ENCODE measurements around the gene ULBP2.
"Not testable (repeated sequence)": the region's sequence is repeated elsewhere in the genome, so short reads cannot be mapped to it uniquely, and the experiment has no call there.

Gene ULBP2, protein sequence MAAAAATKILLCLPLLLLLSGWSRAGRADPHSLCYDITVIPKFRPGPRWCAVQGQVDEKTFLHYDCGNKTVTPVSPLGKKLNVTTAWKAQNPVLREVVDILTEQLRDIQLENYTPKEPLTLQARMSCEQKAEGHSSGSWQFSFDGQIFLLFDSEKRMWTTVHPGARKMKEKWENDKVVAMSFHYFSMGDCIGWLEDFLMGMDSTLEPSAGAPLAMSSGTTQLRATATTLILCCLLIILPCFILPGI

DNA sequence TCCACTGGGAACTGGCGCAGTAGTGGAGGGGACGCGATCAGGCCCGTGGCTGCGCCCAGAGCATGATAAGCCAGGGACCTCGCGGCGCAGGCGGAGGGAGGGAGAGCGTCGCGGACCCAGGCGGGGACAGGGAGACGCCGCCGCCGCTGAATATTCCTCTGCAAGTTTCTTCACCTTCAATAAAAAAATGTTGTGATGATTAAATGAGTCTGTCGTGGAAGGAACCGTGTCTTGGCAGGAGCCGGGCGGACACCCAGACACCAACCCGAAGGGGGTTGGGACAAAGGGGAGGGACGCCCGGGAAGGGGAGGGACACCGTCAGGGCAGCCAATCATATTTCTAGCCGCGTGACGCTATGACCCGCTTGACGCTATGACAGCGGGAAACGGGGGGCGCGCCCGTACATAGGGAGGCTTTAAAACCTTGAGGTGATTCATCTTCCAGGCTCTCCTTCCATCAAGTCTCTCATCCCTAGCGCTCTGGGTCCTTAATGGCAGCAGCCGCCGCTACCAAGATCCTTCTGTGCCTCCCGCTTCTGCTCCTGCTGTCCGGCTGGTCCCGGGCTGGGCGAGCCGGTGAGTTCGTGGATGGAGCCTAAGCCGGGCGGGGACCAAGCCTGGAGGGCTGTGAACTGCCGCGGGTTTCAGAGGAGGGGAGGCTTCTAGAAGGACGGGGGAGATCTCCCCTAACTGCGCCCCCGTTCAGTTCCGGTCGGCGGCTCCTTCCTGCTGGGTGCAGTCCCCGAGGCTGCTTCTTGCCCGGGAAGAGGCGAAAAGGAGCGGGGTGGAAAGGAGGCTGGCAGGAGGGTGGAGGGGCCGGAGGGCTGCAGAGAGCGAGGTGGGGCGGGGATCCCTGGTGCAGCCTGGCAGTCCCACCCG, at the start of gene ULBP2:
ULBP2 (plus strand) TSS at position 432 of the 878 bp plus-strand sequence; CDS start at position 491, 59 bp downstream.
- DNase-seq, result no peak

DNA sequence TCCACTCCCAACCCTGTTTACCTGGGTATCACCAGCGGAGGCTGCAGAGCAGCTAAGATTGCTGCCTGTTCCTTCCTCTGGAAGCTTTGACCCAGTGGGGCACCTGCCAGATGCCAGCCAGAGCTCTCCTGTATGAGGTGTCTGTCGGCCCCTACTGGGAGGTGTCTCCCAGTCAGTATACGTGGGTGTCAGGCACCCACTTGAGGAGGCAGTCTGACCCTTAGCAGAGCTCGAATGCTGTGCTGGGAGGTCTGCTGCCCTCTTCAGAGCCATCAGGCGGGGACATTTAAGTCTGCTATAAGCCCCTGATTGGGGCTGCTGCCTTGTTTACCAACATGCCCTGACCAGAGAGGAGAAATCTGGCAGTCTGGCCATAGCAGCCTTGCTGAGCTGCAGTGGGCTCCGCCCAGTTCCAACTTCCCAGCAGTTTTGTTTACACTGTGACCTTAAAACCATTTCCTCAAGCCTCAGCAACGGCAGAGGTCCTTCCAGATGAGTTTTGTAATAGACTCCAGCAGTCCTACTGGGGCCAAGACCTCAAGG, 46.7 kb upstream of the ULBP2 start:
- DNase-seq, result no peak

DNA sequence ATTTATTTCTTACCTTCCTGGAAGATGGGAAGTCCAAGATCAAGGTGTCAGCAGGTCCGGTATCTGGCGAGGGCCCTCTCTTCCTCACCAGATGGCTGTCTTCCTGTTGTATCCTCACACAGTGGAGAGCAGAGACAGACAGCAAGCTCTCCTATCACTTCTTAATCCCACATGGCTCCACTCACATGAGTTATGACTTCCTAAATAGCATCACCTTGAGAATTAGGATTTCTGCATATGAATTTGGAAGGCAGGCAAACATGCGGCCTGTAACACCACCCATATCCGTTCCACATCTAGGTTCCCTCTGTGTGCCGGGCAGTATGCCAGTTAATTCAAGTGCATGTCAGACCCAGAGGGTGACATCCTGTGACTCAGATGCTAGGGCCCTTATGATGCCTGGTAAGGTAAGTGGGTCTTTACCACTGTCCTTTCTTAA, 46.0 kb upstream of the ULBP2 start:
- no peak for DNase-seq

DNA sequence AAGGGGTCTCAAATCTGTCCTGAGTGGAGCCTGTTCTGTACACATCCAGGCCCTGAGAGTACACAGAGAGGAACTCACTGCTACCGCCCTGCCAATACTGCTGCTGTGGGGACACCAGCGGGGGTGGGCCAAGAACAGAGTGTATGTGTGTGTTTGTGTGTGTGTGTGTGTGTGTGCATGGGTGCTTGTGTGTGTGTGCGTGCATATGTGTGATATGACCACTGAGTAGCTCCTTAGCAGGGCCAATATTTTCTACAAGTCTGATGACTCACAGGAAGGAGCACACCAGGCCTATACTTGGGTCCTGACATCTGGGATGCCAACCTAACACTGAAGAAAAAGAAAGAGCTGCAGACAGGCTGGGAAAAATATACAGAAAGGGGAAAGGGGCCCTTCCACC, 45.3 kb upstream of the ULBP2 start:
- DNase-seq, result no peak

DNA sequence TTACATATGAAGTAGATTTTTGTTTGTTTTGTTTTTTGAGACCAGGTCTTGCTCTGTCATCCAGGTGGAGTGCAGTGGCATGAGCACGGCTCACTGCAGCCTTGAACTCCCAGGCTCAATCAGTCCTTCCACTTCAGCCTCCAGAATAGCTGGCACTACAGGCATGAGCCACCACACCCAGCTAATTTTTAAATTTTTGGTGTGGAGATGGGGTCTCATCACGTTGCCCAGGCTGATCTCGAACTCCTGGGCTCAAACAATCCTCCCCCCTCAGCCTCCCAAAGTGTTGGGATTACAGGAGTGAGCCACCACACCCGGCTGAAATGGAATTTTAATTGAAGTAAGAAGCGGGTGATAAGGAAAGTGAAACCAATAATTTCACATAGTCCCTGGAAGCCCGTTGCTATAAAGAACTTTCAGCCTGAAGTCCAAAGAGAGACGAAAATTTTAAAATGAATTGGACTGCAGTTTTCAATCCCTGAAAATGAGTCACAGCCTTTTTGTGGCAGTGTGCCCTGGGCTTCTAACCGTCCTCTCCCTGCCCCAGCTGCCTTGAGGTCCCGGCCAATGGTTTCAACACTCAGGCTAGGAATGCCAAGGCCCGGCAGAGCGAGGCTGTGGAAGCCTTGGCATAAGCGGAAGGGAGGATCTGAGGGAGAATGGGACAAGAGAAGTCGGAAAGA, 44.7 kb upstream of the ULBP2 start:
- no peak for DNase-seq

DNA sequence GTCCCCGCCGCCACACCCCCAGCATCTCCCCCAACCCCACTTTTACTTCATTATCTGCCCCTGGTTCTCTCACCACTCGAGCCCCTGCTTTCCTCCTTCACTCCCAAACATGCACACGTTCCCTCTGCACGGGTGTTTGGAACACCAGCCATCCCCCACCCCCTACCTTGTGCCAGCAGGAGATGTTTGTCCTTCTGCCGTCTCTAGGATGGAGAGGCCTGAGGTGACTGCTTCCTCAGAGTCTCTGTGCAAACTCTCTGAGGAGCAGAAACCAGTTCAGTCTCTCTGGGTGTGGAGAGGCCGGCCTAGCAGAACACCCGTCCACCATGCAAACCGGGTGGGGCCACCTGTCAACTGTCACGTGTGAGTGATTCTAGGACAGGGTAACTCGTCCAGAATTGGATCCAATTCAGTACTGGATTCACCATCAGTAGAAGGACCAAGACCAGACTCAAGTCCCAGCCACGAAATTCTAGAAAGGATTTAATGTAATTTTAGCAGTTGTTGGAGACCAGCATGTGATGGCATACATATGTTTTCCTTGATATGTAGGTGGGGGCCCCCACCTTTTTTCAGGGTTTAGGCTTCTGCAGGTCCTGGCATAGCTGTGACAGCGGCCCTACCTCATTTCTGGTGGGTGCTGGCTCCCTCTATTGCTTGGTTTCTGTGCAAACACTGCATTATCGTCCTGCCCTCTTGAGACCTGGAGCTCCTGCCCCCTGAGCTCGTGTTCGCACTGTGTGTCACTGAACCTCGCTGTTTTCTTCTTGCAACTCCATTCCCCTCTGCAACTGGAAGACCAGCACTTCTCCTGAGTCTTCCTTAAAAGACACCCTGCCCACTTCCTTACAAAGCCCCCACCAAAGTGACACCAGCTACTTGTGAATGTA, 43.7 kb upstream of the ULBP2 start, which contains the start of gene RAET1E:
RAET1E (minus strand) TSS at position 259 of the 890 bp plus-strand sequence. CDS start 7,212 bp downstream, outside the sequence.
- DNase-seq, result no peak

DNA sequence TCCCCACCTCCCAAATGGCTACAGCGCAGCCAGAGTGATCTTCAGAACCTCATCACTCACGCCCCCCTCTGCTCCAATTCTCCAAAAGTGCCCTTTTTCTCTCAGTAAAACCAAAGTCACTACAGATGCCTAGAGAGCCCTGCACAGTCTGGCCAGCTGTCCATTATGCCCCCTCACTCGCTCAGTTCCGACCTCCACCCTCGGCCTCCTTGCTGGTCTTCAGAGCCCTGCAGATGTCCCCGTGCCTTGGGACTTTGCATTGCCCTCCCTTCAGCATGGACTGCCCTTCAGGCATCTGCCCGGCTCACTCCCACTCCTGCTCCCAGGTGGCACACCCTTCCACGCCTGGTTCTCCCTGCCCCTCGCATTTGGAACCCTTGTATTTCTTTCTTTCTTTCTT, 42.8 kb upstream of the ULBP2 start:
- DNase-seq, result no peak

DNA sequence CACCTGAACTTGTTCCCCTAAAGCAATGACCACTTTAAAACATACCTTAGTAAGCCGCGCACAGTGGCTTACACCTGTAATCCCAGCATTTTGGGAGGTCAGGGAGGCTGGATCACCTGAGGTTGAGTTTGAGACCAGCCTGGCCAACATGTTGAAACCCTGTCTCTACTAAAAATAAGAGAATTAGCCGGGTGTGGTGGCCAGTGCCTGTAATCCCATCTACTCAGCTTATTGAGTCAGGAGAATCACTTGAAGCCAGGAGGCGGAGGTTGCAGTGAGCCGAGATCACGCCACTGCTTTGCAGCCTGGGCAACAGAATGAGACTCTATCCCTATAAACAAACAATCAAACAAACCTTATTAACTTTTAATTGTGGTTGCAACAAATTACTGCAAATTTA, 42.3 kb upstream of the ULBP2 start:
- no peak for DNase-seq

DNA sequence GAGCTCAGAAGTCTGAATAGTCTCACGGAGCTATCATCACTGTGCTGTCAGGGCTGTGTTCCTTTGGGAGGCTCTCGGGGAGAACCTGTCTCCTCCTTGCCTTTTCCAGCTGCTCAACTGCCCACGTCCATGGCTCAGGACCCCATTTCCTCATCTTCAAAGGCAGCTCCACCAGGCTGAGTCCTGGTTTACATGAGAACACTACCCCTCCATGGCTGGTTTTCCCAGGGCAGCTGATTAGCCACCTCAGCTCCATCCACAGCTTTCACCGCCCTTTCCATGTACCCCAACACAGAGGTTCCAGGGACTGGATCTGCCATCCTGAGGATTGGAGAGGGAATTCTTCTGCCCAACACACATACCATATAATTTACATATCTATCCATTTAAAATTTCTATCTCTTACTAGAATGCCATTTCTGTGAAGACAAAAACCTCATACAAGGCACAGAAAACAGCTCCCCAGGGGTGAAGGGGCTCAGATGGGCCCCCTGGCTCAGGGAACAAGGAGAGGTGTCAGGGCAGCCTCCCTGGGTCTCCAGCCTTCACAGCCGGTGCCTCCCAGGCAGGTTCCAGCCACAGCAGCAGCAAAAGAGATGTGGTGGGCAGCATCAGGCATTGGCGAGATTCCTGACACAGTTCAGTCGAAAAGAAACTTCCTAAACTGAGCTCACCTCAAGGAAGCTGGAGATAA, 41.7 kb upstream of the ULBP2 start:
- DNase-seq, result no peak

DNA sequence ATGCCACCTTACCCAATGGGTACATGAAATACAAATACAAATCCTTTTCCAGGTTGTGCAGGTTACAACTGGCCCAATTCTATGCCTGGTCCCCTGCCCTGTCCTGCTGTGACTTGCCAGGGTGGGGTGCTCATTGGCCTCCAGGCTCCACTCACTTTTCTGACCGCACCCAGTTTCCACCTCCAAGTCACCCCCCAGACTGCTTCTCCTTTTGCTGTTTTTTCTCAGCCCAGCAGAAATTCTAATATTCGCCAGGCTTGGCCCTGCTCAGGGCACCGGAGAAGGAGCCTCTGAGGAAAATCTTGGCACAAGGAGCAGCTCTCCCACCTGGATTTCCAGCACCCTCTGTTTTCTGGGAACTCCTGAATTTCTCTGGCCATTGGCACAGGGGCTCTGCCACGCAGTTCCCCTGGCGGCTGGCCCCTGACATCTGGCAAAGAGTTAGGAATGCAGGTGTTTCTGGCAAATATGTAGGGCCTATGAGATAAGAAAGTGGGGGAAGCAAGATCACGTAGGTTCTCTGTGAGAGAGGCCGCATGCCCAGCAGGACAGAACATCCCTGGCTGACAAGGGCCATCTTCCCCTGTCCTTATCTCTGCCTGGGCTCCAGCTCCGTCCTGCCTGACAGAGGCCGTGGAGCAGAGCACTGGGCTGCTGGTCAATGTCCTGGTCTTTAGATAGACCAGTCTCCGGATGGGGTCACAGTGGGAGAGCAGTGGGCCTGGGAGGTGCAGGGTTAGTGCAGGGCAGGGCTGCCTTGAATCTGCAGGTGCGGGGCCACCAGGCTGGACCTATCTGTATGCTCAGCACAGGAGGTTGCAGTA, 41.0 kb upstream of the ULBP2 start:
- DNase-seq, result no peak

DNA sequence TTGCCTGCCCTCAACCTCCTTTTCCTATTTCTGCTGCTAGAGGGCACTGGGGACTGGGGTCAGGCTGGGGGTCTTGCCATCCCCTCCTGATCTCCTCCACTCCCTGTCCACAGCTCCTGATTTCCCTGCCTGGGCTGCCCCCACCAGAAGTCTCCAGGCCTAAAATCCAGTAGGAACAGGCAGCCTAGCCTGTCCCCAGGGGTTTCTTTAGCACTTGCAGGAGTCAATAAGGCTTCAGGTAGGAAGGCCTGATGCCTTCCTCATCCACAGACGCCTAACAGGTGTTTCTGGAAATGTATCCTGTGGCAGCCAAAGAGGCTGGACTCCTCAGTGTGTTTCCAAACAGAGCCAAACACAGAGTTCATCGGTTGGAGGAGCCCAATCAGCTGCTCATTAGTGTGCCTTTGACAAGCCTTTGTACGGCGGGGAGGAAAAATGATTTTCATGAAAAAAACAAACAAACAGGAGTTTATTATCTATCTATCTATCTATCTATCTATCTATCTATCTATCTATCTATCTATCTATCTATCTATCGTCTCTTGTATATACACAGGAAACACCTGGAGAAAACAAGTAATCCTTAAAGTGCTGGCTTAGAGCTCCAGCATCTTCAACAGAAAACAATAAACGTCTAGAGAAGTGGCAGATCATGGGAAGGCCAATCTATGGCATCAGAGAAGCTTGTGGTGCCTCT, 40.2 kb upstream of the ULBP2 start:
- DNase-seq, result no peak

DNA sequence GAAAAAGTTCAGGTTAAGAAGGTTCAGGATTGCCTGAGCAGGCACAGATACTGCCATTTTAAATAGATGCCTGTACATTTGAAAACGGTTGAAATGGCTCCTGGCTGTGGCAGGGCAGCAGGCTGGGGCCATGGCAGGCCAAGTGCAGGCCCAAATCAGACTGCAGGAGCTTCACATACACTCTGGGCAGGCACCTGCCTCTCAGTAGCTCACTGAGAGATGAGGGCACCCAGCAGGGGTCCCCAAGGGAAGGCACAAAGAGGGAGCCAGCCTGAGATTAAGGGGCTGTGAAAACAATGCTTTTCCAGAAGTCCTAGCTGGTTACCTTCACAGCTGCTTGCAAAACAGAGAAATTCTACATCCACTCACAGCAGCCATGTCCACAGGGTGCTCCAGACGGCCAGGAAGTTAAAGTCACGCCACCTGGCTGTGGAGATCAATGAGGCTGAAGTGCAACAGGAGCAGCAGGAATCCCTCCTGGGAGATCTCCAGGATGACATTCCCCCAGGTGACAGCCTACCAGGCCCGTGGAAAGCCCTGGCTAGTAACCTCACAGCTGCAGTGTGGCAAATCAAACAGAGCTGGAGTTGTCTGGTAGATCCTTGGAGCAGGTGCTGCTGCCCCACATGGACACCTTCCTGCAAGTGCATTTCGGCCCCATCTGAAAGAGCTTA, 37.7 kb upstream of the ULBP2 start:
- peak; percentile 48 for DNase-seq

DNA sequence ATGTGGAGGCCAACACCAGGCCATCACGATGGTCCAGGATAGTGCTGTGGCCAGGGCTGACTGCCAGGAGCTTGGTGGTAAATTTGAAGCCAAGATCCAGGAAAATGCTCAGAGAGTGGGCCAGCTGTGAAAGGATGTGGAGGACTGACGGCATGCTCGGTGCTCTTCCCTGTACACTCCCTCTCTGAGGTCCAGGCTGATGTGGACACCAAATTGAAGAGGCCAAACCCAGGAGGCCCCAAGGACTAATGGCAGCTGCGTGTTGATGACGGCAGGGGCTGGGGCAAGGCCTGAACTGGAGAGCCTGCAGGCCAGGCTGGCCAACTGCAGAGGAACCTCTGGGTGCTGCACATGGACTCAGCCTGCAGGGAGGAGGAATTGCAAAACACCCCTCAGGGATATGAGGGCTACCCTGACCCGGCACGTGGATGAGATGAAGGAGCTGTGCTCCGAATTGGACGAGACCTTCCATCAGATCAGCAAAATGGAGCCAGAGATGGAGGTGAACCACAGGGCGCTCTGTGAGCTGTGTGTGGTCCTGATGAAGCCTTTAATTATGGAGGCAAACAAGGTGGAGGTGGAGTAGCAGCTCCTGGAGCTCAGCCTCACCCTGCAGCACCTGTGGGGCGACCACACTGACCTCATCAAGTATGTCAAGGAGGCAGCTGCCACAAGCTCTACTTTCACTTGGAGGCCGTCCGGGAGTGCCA, 37.0 kb upstream of the ULBP2 start:
- no peak for DNase-seq

DNA sequence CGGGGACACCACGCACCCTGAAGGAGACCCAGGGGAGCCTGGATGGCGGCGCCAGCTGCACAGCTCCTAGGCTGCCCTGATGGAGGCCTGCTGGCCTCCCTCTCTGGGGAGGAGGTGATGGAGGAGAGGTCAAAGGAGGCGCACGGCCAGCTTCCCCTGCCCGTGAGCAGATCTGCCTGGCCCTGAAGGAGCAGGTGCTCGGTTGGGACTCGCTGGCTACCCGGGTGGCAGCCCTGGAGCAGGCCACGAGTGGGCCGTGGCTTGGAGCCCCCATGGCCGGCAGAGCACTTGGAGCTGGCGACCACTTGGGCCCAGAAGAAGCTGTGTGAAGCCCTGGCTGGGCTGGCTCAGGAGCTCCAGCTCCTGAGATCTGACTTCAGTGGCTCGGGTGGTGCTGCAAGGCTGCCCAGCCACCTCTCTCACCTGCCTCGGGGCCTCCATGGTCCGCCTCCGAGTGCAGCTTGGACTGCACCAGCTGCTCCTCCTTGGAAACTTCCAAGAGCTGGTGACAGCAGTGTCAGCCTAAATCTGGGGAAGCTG, 36.4 kb upstream of the ULBP2 start:
- no peak for DNase-seq

DNA sequence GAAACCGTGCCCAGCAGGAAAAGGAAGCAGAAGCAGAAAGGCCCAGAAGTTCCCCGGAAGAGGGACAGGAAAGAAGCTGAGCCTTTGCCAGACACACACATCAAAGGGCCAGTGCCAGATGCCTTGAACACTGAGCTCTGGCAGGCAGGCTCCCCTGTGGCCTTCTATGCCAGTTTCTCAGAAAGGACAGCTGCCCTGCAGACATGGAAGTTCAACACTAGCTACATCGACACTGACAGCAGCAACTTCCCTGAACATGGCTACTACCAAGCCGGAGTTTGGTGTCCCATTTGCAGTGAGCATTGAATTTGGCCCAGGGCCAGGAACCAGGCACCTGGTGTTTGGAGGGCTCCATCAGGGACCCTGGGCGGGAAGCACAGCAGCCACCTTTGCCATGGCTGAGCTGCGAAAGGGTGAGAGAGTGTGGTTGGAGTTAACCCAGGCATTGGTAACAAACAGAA, 35.9 kb upstream of the ULBP2 start:
- no peak for DNase-seq

DNA sequence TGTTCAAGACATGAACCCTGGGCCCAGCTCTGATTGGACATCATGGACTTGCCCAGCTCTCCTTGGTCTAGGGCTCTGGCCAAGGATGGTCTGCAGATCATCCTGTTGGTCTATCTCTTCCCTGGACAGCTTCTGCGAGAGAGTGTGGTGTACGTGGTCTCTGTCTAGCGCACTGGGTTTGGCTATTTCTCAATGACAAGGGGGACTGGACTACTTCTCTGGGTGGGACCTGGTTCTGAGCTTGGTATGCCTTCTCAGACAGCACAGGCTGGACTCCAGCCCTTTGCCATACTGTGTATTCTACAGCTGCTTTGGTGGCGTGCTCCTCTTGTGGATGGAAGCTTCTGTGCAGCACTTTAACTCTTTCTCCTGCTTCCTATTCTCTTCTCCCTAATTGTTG, 35.4 kb upstream of the ULBP2 start:
- no peak for DNase-seq

DNA sequence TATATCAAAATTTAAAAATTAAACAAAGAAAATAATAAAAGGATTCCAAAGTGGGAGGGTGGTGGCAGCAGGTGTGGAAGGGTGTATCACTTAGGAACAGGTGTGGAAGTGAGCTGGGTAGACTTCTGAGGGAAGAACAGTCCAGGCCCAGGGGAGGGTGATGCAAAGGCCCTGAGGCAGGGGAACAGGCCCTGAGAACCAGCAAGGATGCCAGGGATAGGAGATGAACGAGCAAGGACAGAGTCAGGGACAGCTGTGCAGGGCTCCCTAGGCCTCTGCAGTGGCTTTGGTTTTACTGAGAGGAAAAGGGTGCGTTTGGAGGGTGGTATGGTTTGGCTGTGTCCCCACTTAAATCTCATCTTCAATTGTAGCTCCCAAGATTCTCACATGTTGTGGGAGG, 34.5 kb upstream of the ULBP2 start:
- no peak for DNase-seq

DNA sequence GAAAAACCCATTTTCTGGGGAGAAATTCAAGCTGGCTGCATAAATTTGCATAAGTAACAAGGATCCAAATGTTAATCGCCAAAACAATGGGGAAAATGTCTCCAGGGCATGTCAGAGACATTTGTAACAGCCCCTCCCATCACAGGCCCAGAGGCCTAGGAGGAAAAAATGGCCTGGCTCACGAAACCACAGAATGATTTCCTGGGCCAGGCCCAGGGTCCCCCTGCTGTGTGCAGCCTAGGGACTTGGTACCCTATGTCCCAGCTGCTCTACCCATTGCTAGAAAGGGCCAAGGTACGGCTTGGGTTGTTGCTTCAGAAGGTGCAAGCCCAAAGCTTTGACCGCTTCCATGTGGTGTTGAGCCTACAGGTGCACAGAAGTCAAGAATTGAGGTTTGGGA, 33.3 kb upstream of the ULBP2 start:
- not testable (repeated sequence) for DNase-seq
